Psoas muscle (tissue), 8 donors: Measurements from ENCODE around the gene IFITM10. TPM values are rescaled to one million over a fixed set of nuclear protein-coding genes. Genes with fewer than 3 reads are reported as not detected.

Experiments
- ATAC-seq, 4 donors: fragments of 200-7000 bp; cut with Tn5 transposase; one replicate each; pipeline ENCODE4 v1.9.1; 2020; ENCODE audit warnings: moderate library complexity in 3 of 4, mild to moderate bottlenecking in 2 of 4
- DNase-seq, 2 donors: peaks; one replicate each; pipeline ENCODE4 v3.0.0-alpha.2; 2020
- H3K27ac ChIP-seq: fragments of 200-600 bp; one replicate; pipeline ENCODE4 v1.8.0; 2022
- H3K27me3 ChIP-seq, 3 donors: fragments of 200-600 bp in 1 of 3; one replicate each; pipeline versions ENCODE4 v1.6.1 to v1.8.0; 2013 to 2022; ENCODE audit warnings: low read length in 2 of 3, mild to moderate bottlenecking in 2 of 3, moderate library complexity in 1 of 3; ENCODE audit not compliant: insufficient read depth in 3 of 3
- H3K36me3 ChIP-seq, 2 donors: fragments of 200-600 bp in 1 of 2; one replicate each; pipeline versions ENCODE4 v1.6.1 to v1.8.0; 2013 to 2022; ENCODE audit warnings: low read depth in 1 of 2, mild to moderate bottlenecking in 1 of 2, moderate library complexity in 1 of 2; ENCODE audit not compliant: insufficient read depth in 1 of 2
- H3K4me1 ChIP-seq: fragments of 200-600 bp; one replicate; pipeline ENCODE4 v1.8.0; 2022
- H3K4me3 ChIP-seq: fragments of 200-600 bp; one replicate; pipeline ENCODE4 v1.8.0; 2022; ENCODE audit warnings: mild to moderate bottlenecking
- H3K9me3 ChIP-seq: fragments of 200-600 bp; one replicate; pipeline ENCODE4 v1.8.0; 2022
- WGBS, 3 donors: extraction: QIAGEN DNeasy Blood & Tissue Kit; methylation state at CpG; one replicate each; pipeline versions ENCODE4 v1.1.6 to v1.1.7; 2013; 5-methylcytosine and 5-hydroxymethylcytosine counted together
- intact Hi-C, 2 donors: fragments of 100-400 bp; cut with DNase I; formaldehyde crosslinking; loops; one replicate each; pipeline versions ENCODE4 v1.11.0 to v1.14.2; 2022
- polyA plus RNA-seq, 3 donors: library from polyadenylated mRNA; stranded (reverse); fragments of 200-250 nt; gene quantifications; one replicate each; pipeline ENCODE4 v1.2.3, GENCODE V29; 2013
- total RNA-seq, 4 donors: library from RNA; stranded (reverse); fragmentation: NEBNext Ultra II Directional in 2 of 4; extraction: Animal tissue kit (Norgen Biotek cat#: 25700) in 2 of 4; gene quantifications; one replicate each; pipeline versions ENCODE4 v1.2.1 to v1.2.4, GENCODE V29; 2021 to 2023
- TF ChIP-seq, protein P1 (sequence below): fragments of 200-600 bp; IDR thresholded peaks from one replicate; pipeline ENCODE4 v1.8.0; 2022; ENCODE audit warnings: antibody characterized with exemption
- donor health status: healthy with polysubstance abuse.
- donor health status: DM: no; HTN: no; CAD: no; lungs with moderate emphysema.
- donor health status: Bipolar disorder and iron deficiency.
- donor health status: healthy.
- donor health status: DM: yes; HTN: yes; CAD: no.
- donor health status: DM: no; HTN: no; CAD: no.
- donor health status: DM: no; HTN: no; CAD: no.
- donor health status: DM: yes; HTN: yes; CAD: no.

The IFITM10 gene
- total and polyA plus RNA-seq, 7 donors: 0.70 to 6.1 (median 1.6) TPM

DNA sequence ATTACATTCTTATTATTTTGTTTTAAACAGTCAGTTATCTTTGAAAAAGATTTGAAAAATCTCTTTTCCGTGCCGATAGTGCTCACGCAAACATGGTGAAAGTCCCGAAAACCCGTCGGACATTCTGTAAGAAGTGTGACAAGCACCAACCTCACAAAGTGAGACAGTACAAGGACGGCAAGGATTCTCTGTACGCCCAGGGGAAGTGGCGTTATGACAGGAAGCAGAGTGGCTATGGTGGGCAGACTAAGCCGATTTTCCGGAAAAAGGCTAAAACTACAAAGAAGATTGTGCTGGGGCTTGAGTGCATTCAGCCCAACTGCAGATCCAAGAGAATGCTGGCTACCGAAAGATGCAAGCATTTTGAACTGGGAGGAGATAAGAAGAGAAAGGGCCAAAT is 42.1 kb upstream of the IFITM10 start:
- ATAC-seq (no peak), DNase-seq (no peak)
- Histone ChIP-seq H3K27ac (no peak overlapping the region), H3K4me3 (no peak overlapping the region), H3K27me3 (peaks cover 0 to 24% (median 2%) of the 10 kb centered on the region in 3 donors), H3K4me1 (no peaks in the 10 kb centered on the region), H3K9me3 (no peaks in the 10 kb centered on the region), H3K36me3 (no peaks in the 10 kb centered on the region)
- intact Hi-C loops: no loop called here
- TF ChIP-seq, protein P1, sequence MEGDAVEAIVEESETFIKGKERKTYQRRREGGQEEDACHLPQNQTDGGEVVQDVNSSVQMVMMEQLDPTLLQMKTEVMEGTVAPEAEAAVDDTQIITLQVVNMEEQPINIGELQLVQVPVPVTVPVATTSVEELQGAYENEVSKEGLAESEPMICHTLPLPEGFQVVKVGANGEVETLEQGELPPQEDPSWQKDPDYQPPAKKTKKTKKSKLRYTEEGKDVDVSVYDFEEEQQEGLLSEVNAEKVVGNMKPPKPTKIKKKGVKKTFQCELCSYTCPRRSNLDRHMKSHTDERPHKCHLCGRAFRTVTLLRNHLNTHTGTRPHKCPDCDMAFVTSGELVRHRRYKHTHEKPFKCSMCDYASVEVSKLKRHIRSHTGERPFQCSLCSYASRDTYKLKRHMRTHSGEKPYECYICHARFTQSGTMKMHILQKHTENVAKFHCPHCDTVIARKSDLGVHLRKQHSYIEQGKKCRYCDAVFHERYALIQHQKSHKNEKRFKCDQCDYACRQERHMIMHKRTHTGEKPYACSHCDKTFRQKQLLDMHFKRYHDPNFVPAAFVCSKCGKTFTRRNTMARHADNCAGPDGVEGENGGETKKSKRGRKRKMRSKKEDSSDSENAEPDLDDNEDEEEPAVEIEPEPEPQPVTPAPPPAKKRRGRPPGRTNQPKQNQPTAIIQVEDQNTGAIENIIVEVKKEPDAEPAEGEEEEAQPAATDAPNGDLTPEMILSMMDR: no peak
- WGBS, 3 donors: 67 to 75% (median 70%) methylated on average over 12 of the region's 12 CpGs

DNA sequence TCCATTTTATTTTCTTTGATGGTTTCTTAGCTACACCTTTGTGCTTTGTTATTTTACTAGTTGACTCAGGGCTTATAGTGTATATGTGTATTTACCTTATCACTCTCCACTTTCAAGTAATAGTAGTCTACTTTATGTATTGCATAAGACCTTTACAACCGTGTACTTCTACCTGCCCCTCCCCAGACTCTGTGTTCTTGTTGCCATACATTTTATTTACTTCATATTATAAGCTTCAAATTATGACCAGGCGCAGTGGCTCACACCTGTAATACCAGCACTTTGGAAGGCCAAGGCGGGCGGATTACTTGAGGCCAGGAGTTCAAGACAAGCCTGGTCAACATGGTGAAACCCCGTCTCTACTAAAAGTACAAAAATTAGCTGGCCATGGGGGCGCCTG is 41.5 kb upstream of the IFITM10 start:
- TF ChIP-seq, protein P1: no peak
- intact Hi-C loops: no loop called here
- Histone ChIP-seq H3K36me3 (no peaks in the 10 kb centered on the region), H3K4me1 (no peaks in the 10 kb centered on the region), H3K27ac (no peak overlapping the region), H3K27me3 (peaks cover 0 to 24% (median 2%) of the 10 kb centered on the region in 3 donors), H3K9me3 (no peaks in the 10 kb centered on the region), H3K4me3 (no peak overlapping the region)
- DNase-seq (no peak), ATAC-seq (no peak)
- 85 to 90% (median 87%) methylated on average over 6 of the region's 6 CpGs for WGBS, 3 donors

DNA sequence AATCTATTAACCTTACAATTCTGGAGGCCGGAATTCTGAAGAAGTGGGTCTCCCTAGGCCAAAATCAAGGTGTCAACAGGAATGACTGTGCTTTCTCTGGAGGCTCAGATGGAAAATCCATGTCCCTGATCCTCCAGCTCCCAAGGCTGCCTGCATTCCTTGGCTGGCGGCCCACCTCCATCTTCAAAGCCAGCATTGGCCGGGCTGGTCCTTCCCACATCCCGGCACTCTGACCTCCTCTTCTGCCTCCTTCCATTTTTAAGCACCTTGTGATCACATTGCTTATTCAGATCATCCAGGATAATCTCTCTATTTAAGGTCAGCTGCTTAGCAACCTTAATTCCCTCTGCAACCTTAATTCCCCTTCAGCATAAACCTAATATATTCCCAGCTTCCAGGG is 36.1 kb upstream of the IFITM10 start:
- no peaks in the 10 kb centered on the region for H3K4me1 ChIP-seq

DNA sequence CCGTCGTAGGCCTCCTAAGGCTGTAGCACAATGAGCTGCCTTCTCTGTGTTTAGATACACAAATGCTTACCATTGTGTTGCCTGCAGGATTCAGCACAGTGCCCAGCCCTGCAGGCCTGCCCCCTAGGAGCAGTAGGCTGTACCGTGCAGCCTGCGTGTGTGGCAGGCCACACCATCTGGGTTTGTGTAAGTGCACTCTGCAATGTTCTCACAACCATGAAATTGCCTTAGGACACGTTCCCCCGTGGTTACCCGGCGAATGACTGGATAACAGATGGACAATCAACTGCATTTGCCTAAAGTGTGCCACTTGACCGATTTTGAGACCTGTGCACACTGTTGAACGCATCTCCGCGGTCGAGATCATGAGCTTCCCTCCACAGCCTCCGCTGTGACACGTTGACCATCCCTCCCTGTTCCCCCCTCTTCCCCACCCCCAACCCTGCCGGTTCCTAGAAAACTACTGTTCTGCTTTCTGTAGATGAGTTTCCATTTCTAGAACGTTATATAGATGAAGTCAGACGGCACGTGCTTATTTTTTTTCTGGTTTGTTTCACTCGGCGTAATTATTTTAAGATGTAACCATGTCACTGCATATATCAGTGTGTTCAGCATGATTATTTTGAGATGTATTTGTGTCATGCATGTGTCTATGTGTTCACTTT is 35.5 kb upstream of the IFITM10 start:
- no peak overlapping the region for H3K4me3 ChIP-seq
- no peak overlapping the region for H3K27ac ChIP-seq
- DNase-seq (no peak), ATAC-seq (no peak)
- H3K9me3 ChIP-seq: no peaks in the 10 kb centered on the region
- no peaks in the 10 kb centered on the region for H3K36me3 ChIP-seq
- TF ChIP-seq, protein P1: no peak
- intact Hi-C loops: no loop called here
- WGBS, 3 donors: 62 to 71% (median 67%) methylated on average over 21 of the region's 21 CpGs
- H3K4me1 ChIP-seq: no peaks in the 10 kb centered on the region
- no peaks in the 10 kb centered on the region for H3K27me3 ChIP-seq

More for the DNA sequence above, 36.1 kb upstream of the IFITM10 start:
- H3K36me3 ChIP-seq: no peaks in the 10 kb centered on the region
- DNase-seq (no peak), ATAC-seq (no peak)
- H3K27ac ChIP-seq: no peak overlapping the region
- TF ChIP-seq, protein P1: no peak
- no peak overlapping the region for H3K4me3 ChIP-seq
- intact Hi-C loops: no loop called here
- no peaks in the 10 kb centered on the region for H3K9me3 ChIP-seq
- WGBS, 3 donors: 79 to 82% (median 82%) methylated on average over 4 of the region's 4 CpGs
- H3K27me3 ChIP-seq: no peaks in the 10 kb centered on the region
